ENCODE measurements around the gene GTF2A2. TPM values are rescaled to one million over a fixed set of nuclear protein-coding genes. Genes with fewer than 3 reads are reported as not detected.

GTF2A2 gene
- total RNA-seq, 1 experiment from 2014 or later, result 175 TPM

DNA sequence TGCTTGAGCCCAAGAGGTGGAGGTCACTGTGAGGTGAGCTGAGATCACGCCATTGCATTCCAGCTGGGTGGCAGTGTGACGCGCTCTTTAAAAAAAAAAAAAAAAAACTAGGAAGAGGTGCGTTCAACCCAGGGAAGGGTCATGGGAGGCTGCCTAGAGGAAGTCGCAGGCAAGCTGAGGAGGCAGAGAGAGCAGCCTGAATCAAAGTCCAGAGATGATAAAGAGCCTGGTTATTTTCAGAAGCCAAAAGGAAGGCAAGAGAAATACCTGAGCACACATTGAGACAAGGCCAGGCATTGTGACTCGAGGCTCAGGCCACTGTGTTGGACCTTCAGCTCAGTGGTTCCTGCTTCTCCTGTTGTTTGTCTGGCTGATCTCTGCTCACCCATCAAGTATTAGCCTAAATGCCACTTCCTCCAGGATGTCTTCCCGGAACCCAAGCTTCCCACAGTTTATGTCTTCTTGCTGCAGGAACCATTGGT is 61.8 kb downstream of the GTF2A2 start:
- no peak for ATAC-seq
- no peaks in the 10 kb centered on the region for H3K9me3 ChIP-seq (ENCODE audit: control insufficient read depth in 1 of 2, insufficient read depth in 1 of 2, low read depth in 1 of 2, low read length in 2 of 2)
- no peak for DNase-seq (ENCODE audit: low read depth, low spot score)
- no peaks in the 10 kb centered on the region for H3K79me2 ChIP-seq (ENCODE audit: insufficient read depth, low read length)
- POLR2A ChIA-PET, result no interaction called here
- H3K4me2 ChIP-seq (ENCODE audit: low read length), result no peak overlapping the region
- no TSS peak for BruUV-seq (replicated peaks)
- TF ChIP-seq, protein P1, sequence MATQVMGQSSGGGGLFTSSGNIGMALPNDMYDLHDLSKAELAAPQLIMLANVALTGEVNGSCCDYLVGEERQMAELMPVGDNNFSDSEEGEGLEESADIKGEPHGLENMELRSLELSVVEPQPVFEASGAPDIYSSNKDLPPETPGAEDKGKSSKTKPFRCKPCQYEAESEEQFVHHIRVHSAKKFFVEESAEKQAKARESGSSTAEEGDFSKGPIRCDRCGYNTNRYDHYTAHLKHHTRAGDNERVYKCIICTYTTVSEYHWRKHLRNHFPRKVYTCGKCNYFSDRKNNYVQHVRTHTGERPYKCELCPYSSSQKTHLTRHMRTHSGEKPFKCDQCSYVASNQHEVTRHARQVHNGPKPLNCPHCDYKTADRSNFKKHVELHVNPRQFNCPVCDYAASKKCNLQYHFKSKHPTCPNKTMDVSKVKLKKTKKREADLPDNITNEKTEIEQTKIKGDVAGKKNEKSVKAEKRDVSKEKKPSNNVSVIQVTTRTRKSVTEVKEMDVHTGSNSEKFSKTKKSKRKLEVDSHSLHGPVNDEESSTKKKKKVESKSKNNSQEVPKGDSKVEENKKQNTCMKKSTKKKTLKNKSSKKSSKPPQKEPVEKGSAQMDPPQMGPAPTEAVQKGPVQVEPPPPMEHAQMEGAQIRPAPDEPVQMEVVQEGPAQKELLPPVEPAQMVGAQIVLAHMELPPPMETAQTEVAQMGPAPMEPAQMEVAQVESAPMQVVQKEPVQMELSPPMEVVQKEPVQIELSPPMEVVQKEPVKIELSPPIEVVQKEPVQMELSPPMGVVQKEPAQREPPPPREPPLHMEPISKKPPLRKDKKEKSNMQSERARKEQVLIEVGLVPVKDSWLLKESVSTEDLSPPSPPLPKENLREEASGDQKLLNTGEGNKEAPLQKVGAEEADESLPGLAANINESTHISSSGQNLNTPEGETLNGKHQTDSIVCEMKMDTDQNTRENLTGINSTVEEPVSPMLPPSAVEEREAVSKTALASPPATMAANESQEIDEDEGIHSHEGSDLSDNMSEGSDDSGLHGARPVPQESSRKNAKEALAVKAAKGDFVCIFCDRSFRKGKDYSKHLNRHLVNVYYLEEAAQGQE (IDR thresholded peaks at IDR 0.05; ENCODE audit: low read depth), result no peak
- TF ChIP-seq, protein P2, sequence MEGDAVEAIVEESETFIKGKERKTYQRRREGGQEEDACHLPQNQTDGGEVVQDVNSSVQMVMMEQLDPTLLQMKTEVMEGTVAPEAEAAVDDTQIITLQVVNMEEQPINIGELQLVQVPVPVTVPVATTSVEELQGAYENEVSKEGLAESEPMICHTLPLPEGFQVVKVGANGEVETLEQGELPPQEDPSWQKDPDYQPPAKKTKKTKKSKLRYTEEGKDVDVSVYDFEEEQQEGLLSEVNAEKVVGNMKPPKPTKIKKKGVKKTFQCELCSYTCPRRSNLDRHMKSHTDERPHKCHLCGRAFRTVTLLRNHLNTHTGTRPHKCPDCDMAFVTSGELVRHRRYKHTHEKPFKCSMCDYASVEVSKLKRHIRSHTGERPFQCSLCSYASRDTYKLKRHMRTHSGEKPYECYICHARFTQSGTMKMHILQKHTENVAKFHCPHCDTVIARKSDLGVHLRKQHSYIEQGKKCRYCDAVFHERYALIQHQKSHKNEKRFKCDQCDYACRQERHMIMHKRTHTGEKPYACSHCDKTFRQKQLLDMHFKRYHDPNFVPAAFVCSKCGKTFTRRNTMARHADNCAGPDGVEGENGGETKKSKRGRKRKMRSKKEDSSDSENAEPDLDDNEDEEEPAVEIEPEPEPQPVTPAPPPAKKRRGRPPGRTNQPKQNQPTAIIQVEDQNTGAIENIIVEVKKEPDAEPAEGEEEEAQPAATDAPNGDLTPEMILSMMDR (IDR thresholded peaks at IDR 0.05 in 2 of 3, conservative IDR thresholded peaks at IDR 0.05 in 1 of 3; ENCODE audit: borderline replicate concordance in 1 of 3, insufficient read depth in 1 of 3, low read depth in 2 of 3, low read length in 2 of 3), result no peak
- no peak for TF ChIP-seq YY1 (IDR thresholded peaks at IDR 0.05; ENCODE audit: extremely low read depth, insufficient replicate concordance, low read depth, low read length)
- no peak for TF ChIP-seq EGR1 (IDR thresholded peaks at IDR 0.05; ENCODE audit: low read depth)
- no peak for TF ChIP-seq FOSL1 (IDR thresholded peaks at IDR 0.05; ENCODE audit: low read depth)
- TF ChIP-seq SIN3A (IDR thresholded peaks at IDR 0.05; ENCODE audit: low read depth), result no peak
- no peak for TF ChIP-seq POLR2AphosphoS5 (IDR thresholded peaks at IDR 0.05; ENCODE audit: low read depth, low read length)
- no peak for TF ChIP-seq CBX3 (IDR thresholded peaks at IDR 0.05; ENCODE audit: low read depth)
- TF ChIP-seq ATF3 (IDR thresholded peaks at IDR 0.05), result no peak
- TF ChIP-seq, protein P3, sequence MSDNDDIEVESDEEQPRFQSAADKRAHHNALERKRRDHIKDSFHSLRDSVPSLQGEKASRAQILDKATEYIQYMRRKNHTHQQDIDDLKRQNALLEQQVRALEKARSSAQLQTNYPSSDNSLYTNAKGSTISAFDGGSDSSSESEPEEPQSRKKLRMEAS (IDR thresholded peaks at IDR 0.05), result no peak
- TF ChIP-seq ZFX (IDR thresholded peaks at IDR 0.05), result no peak
- TF ChIP-seq POLR2A (IDR thresholded peaks at IDR 0.05; ENCODE audit: borderline replicate concordance, extremely low read depth, insufficient read depth, insufficient read length), result no peak
- TF ChIP-seq CEBPB (IDR thresholded peaks at IDR 0.05; ENCODE audit: low read depth), result no peak
- TF ChIP-seq ELF1 (IDR thresholded peaks at IDR 0.05; ENCODE audit: borderline replicate concordance, low read depth), result no peak
- no peak for TF ChIP-seq RAD21 (IDR thresholded peaks at IDR 0.05; ENCODE audit: low read depth)
- TF ChIP-seq ZNF274 (IDR thresholded peaks at IDR 0.05; ENCODE audit: low read depth, low read length), result no peak
- TF ChIP-seq ZBTB33 (IDR thresholded peaks at IDR 0.05; ENCODE audit: extremely low read depth, insufficient replicate concordance, low read length), result no peak
- no peaks in the 10 kb centered on the region for H4K20me1 ChIP-seq (ENCODE audit: insufficient read depth)
- H3K27me3 ChIP-seq (ENCODE audit: insufficient read depth, low read length), result no peaks in the 10 kb centered on the region
- no peaks in the 10 kb centered on the region for H3K4me1 ChIP-seq (ENCODE audit: control insufficient read depth in 1 of 2, insufficient read depth in 2 of 2, low read length in 2 of 2)
- no peak overlapping the region for H3K4me3 ChIP-seq (replicated peaks in 1 of 2; ENCODE audit: low read depth in 1 of 2, low read length in 2 of 2)
- intact Hi-C loops (cut with micrococcal nuclease), result no loop called here
- H3K9me2 ChIP-seq (ENCODE audit: insufficient read depth), result no peaks in the 10 kb centered on the region
- CTCF ChIA-PET, result no interaction called here
- H3K36me3 ChIP-seq (ENCODE audit: control insufficient read depth in 1 of 2, insufficient read depth in 2 of 2, low read length in 2 of 2), result no peaks in the 10 kb centered on the region
- no peak overlapping the region for H2AFZ ChIP-seq (ENCODE audit: low read depth, low read length, poor library complexity, severe bottlenecking)
- RAD21 ChIA-PET (ENCODE audit: low non-redundant PET in 1 of 2, low total read pairs in 2 of 2, uncharacterized antibody in 2 of 2, unreplicated experiment in 2 of 2), result no interaction called here
- no peak overlapping the region for H3K9ac ChIP-seq (ENCODE audit: low read length)
- no peak overlapping the region for H3K27ac ChIP-seq (ENCODE audit: low read depth, low read length)
